Measurements from ENCODE around the gene WDR91. TPM values are rescaled to one million over a fixed set of nuclear protein-coding genes. Genes with fewer than 3 reads are reported as not detected.

Gene WDR91
- total and polyA plus RNA-seq, 11 donors, result 3.0 to 11.4 (median 5.7) TPM

DNA sequence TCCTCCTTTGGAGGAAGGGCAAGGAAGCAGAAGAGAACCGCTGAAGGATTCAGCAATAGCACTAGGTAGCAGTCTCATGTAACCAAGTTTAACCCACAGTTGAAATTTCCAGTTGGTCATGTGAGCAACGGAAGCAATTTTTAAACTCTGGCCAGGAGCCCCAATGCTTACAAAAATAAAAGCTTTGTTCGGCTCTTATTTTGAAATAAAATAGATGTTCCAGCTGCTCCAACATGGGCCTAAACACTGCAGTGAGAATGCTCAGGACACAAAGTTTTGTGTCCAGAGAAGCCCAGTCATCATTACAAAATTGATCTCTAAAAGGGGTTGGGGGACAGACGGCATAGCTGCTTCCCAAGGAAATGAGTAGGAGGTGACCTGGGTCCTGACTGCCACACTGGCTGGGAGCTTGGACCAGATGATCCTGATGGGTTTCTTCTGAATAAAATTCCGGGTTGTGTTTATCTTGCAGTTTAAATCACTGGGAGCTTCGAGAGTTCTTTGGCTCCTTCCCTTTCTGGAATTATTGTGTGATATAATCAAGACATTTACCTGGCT, 63.9 kb downstream of the WDR91 start:
- H3K27ac ChIP-seq, result peak overlapping the region; percentile 88 to 99 (median 93)
- ATAC-seq, result peak; percentile 55 to 79 (median 72)
- no peak for TF ChIP-seq CTCF (IDR thresholded peaks at IDR 0.05)
- no peak for TF ChIP-seq POLR2A (IDR thresholded peaks at IDR 0.05)
- 2 to 9% (median 5%) methylated on average over 6 of the region's 6 CpGs for WGBS, 4 donors
- H3K4me3 ChIP-seq, result peak overlapping the region; percentile 24 to 74 (median 60)
- no peak for DNase-seq
- no peaks in the 10 kb centered on the region for H3K27me3 ChIP-seq
- peaks cover 0 to 70% (median 47%) of the 10 kb centered on the region in 12 donors for H3K4me1 ChIP-seq
- H3K9me3 ChIP-seq, result no peaks in the 10 kb centered on the region
- intact Hi-C loops (cut with DNase I), result loop anchor here in 5 of 10 donors (2.0 to 10.0 kb wide), 4 partner anchors 13 to 163 kb away; partner anchors contain the start of gene AGBL3 (in 5 of the 5)
- peaks cover 0 to 12% (median 4%) of the 10 kb centered on the region in 9 donors for H3K36me3 ChIP-seq

GRCh38 chr7:135143885-135144668, 67.2 kb downstream of the WDR91 start:
- H3K4me3 ChIP-seq, result no peak overlapping the region
- no peaks in the 10 kb centered on the region for H3K36me3 ChIP-seq
- H3K27me3 ChIP-seq, result no peaks in the 10 kb centered on the region
- peaks cover 0 to 40% (median 23%) of the 10 kb centered on the region in 12 donors for H3K4me1 ChIP-seq
- no peaks in the 10 kb centered on the region for H3K9me3 ChIP-seq
- TF ChIP-seq POLR2A (IDR thresholded peaks at IDR 0.05), result no peak
- no peak for TF ChIP-seq CTCF (IDR thresholded peaks at IDR 0.05)
- 74 to 80% (median 78%) methylated on average over 3 of the region's 3 CpGs for WGBS, 4 donors
- peak overlapping the region in 7 of 12 donors; percentile 10 to 97 (median 33) for H3K27ac ChIP-seq
- ATAC-seq (peak in 3 of 4 donors; percentile 28 to 64 (median 30)), DNase-seq (no peak)
- intact Hi-C loops (cut with DNase I), result loop anchor here in 2 of 10 donors (5.0 to 10.0 kb wide), 2 partner anchors 152 to 159 kb away; partner anchors contain the start of gene AGBL3 (in 1 of the 2)

Small RNA genes lying within 50 kb of the gene (microRNA-seq; reads per million reads assigned to microRNA genes)
- 0 to 0.21 (median 0.06) reads per million in 4 donors for gene MIR6509

Other genes starting within 250 kb of the WDR91 start
- gene AGBL3, start 225.0 kb downstream of the WDR91 start, total RNA-seq, result 1 to 10 TPM in 4 of 9 donors, under 1 TPM in 5; 0.40 to 1.5 (median 0.93) TPM
- under 1 TPM; 0.83 to 0.99 TPM for gene AGBL3, start 225.0 kb downstream of the WDR91 start, polyA plus RNA-seq
- gene TMEM140, start 63.5 kb downstream of the WDR91 start, total RNA-seq, result 100 to 1,000 TPM in 1 of 9 donors, 10 to 100 TPM in 8; 11.9 to 131 (median 29.5) TPM
- 10 to 100 TPM in 1 of 2 donors, 1 to 10 TPM in 1; 6.7 to 26.5 TPM for gene TMEM140, start 63.5 kb downstream of the WDR91 start, polyA plus RNA-seq
- 10 to 100 TPM; 18.4 to 35.8 (median 24.9) TPM for gene CYREN, start 40.8 kb downstream of the WDR91 start, total RNA-seq
- gene CYREN, start 40.8 kb downstream of the WDR91 start, polyA plus RNA-seq, result 10 to 100 TPM; 19.5 to 35.8 TPM
- not detected for gene STRA8, start 22.3 kb upstream of the WDR91 start, total RNA-seq
- gene STRA8, start 22.3 kb upstream of the WDR91 start, polyA plus RNA-seq, result not detected

All from heart left ventricle (tissue), 16 donors.